ENCODE results near the gene ZNF384. TPM values are rescaled to one million over a fixed set of nuclear protein-coding genes. Genes with fewer than 3 reads are reported as not detected.

Gene ZNF384
- 10 to 100 TPM; 39.3 to 55.0 TPM for total RNA-seq
- 10 to 100 TPM; 86.7 to 97.9 (median 90.2) TPM for polyA plus RNA-seq (ENCODE audit: insufficient read length in 6 of 6)
- long read RNA-seq, donor 1, transcript ZNF384-211 (5 exons, 1,140 nt), result major isoform, 6 of 3,600 reads
- long read RNA-seq, donor 1, partial matches to known transcripts, result 2,986 of 3,600 reads
- long read RNA-seq, donor 1, other reads (novel, unspliced or antisense), result 601 of 3,600 reads
- long read RNA-seq, donor 2, transcript ZNF384-213 (2 exons, 797 nt), result major isoform, 5 of 38 reads
- long read RNA-seq, donor 2, partial matches to known transcripts, result 28 of 38 reads
- long read RNA-seq, donor 2, other reads (novel, unspliced or antisense), result 0 of 38 reads
- long read RNA-seq, donor 3, partial matches to known transcripts, result 1,149 of 1,205 reads
- long read RNA-seq, donor 3, other reads (novel, unspliced or antisense), result 53 of 1,205 reads
- long read RNA-seq, donor 4, partial matches to known transcripts, result 1 of 1 reads
- long read RNA-seq, donor 4, other reads (novel, unspliced or antisense), result 0 of 1 reads
- long read RNA-seq, donor 5, transcript ZNF384-213 (2 exons, 797 nt), result major isoform, 5 of 16 reads
- long read RNA-seq, donor 5, partial matches to known transcripts, result 5 of 16 reads
- long read RNA-seq, donor 5, other reads (novel, unspliced or antisense), result 0 of 16 reads
- long read RNA-seq, donor 6, partial matches to known transcripts, result 6 of 11 reads
- long read RNA-seq, donor 6, other reads (novel, unspliced or antisense), result 0 of 11 reads
- long read RNA-seq, donor 7, partial matches to known transcripts, result 0 of 1 reads
- long read RNA-seq, donor 7, other reads (novel, unspliced or antisense), result 0 of 1 reads
- long read RNA-seq, donor 8, partial matches to known transcripts, result 2,500 of 2,675 reads
- long read RNA-seq, donor 8, other reads (novel, unspliced or antisense), result 172 of 2,675 reads
- long read RNA-seq, donor 9, result 0 reads
- long read RNA-seq, donor 10, result 0 reads
- long read RNA-seq, donor 11, transcript ZNF384-211 (5 exons, 1,140 nt), result major isoform, 5 of 8 reads
- long read RNA-seq, donor 11, partial matches to known transcripts, result 0 of 8 reads
- long read RNA-seq, donor 11, other reads (novel, unspliced or antisense), result 0 of 8 reads
- long read RNA-seq, donor 12, partial matches to known transcripts, result 1,829 of 1,934 reads
- long read RNA-seq, donor 12, other reads (novel, unspliced or antisense), result 99 of 1,934 reads

- DNase-seq (peak; percentile 95 to 99 (median 98)), ATAC-seq (peak; percentile 88)
- Histone ChIP-seq H3K4me3 (peak within 1 kb of the TSS; percentile 76 to 78), H3K4me1 (peaks cover 10 to 54% of the 10 kb centered on the region in 2 donors), H3K36me3 (peaks cover 0 to 6% of the 10 kb centered on the region in 2 donors), H3K27me3 (peaks cover 0 to 5% of the 10 kb centered on the region in 2 donors), H3K27ac (peak within 1 kb of the TSS; percentile 88 to 98), H3K9me3 (no peaks in the 10 kb centered on the region)
- intact Hi-C loops (cut with DNase I), result no loop called here
- TF ChIP-seq, protein P1, sequence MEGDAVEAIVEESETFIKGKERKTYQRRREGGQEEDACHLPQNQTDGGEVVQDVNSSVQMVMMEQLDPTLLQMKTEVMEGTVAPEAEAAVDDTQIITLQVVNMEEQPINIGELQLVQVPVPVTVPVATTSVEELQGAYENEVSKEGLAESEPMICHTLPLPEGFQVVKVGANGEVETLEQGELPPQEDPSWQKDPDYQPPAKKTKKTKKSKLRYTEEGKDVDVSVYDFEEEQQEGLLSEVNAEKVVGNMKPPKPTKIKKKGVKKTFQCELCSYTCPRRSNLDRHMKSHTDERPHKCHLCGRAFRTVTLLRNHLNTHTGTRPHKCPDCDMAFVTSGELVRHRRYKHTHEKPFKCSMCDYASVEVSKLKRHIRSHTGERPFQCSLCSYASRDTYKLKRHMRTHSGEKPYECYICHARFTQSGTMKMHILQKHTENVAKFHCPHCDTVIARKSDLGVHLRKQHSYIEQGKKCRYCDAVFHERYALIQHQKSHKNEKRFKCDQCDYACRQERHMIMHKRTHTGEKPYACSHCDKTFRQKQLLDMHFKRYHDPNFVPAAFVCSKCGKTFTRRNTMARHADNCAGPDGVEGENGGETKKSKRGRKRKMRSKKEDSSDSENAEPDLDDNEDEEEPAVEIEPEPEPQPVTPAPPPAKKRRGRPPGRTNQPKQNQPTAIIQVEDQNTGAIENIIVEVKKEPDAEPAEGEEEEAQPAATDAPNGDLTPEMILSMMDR (IDR thresholded peaks at IDR 0.05), result peak in 1 of 2 donors; percentile 39
These were observed at the start of gene ZNF384 for GRCh38 chr12:6688999-6689882. TSS of gene ZNF384 (minus strand) at chr12:6689375. CDS start at chr12:6679520, 9,855 bp downstream.

GRCh38 chr12:6736754-6737153 is 47.6 kb upstream of the ZNF384 start:
- no peak for DNase-seq
- Histone ChIP-seq H3K4me3 (no peak overlapping the region), H3K4me1 (peaks cover 6 to 9% of the 10 kb centered on the region in 2 donors), H3K9me3 (no peaks in the 10 kb centered on the region), H3K36me3 (peaks cover 0 to 24% of the 10 kb centered on the region in 2 donors), H3K27ac (no peak overlapping the region), H3K27me3 (no peaks in the 10 kb centered on the region)
- TF ChIP-seq, protein P1 (IDR thresholded peaks at IDR 0.05), result no peak
- no peak for ATAC-seq
- intact Hi-C loops (cut with DNase I), result no loop called here

- no peaks in the 10 kb centered on the region for H3K9me3 ChIP-seq
- DNase-seq, result peak; percentile 26 to 84 (median 68)
- H3K4me3 ChIP-seq, result no peak overlapping the region
- peaks cover 0 to 35% of the 10 kb centered on the region in 2 donors for H3K36me3 ChIP-seq
- peaks cover 6 to 9% of the 10 kb centered on the region in 2 donors for H3K4me1 ChIP-seq
- peak; percentile 98 for ATAC-seq
- TF ChIP-seq, protein P1 (IDR thresholded peaks at IDR 0.05), result peak; percentile 65 to 67
- no peaks in the 10 kb centered on the region for H3K27me3 ChIP-seq
- no peak overlapping the region for H3K27ac ChIP-seq
- intact Hi-C loops (cut with DNase I), result no loop called here
These were observed 46.4 kb upstream of the ZNF384 start for GRCh38 chr12:6735448-6736191.
